Effector memory CD8-positive, alpha-beta T cell (primary cell): Measurements from ENCODE around the gene LBR.

ENCODE experiments used
- ATAC-seq: fragments of 150-1000 bp; cut with Tn5 transposase; replicated peaks from 2 replicates; pipeline ENCODE4 v1.10.0; 2021; ENCODE audit warnings: mild to moderate bottlenecking, moderate library complexity
- DNase-seq, 3 experiments: peaks; one replicate each; pipeline ENCODE4 v3.0.0; 2021
- H3K27ac Mint-ChIP-seq, 2 donors: one replicate each; pipeline ENCODE4 v1.8.0; 2022; ENCODE audit warnings: mild to moderate bottlenecking in 2 of 2, mixed read lengths in 2 of 2, moderate library complexity in 2 of 2
- H3K27me3 Mint-ChIP-seq, 2 donors: one replicate each; pipeline ENCODE4 v1.8.0; 2022; ENCODE audit warnings: mixed read lengths in 2 of 2
- H3K36me3 Mint-ChIP-seq: one replicate; pipeline ENCODE4 v1.8.0; 2022; ENCODE audit warnings: mild to moderate bottlenecking, moderate library complexity, mixed read lengths; ENCODE audit not compliant: insufficient read depth
- H3K4me1 Mint-ChIP-seq, 2 donors: one replicate each; pipeline ENCODE4 v1.8.0; 2022; ENCODE audit warnings: low read depth in 2 of 2, mixed read lengths in 2 of 2
- H3K4me3 Mint-ChIP-seq, 2 donors: one replicate each; pipeline ENCODE4 v1.8.0; 2022; ENCODE audit warnings: mild to moderate bottlenecking in 2 of 2, mixed read lengths in 2 of 2, moderate library complexity in 2 of 2
- H3K9me3 Mint-ChIP-seq, 2 donors: one replicate each; pipeline ENCODE4 v1.8.0; 2022; ENCODE audit warnings: mixed read lengths in 2 of 2

The LBR gene

GRCh38 chr1:225380691-225381090, 47.1 kb downstream of the LBR start:
- Mint-ChIP-seq H3K36me3 (no peaks in the 10 kb centered on the region), H3K4me1 (no peaks in the 10 kb centered on the region), H3K4me3 (no peak overlapping the region), H3K9me3 (no peaks in the 10 kb centered on the region), H3K27me3 (no peaks in the 10 kb centered on the region), H3K27ac (no peak overlapping the region)
- ATAC-seq (no peak), DNase-seq (no peak)

- no peak for DNase-seq
- no peaks in the 10 kb centered on the region for H3K36me3 Mint-ChIP-seq
Measured at GRCh38 chr1:225378880-225379279, 49.0 kb downstream of the LBR start.

GRCh38 chr1:225374996-225375395, 52.8 kb downstream of the LBR start:
- Mint-ChIP-seq H3K4me3 (no peak overlapping the region), H3K36me3 (no peaks in the 10 kb centered on the region), H3K4me1 (no peaks in the 10 kb centered on the region), H3K27ac (no peak overlapping the region), H3K9me3 (no peaks in the 10 kb centered on the region), H3K27me3 (no peaks in the 10 kb centered on the region)
- DNase-seq (no peak), ATAC-seq (no peak)

More at GRCh38 chr1:225378880-225379279, 49.0 kb downstream of the LBR start:
- Mint-ChIP-seq H3K4me1 (no peaks in the 10 kb centered on the region), H3K9me3 (no peaks in the 10 kb centered on the region), H3K27me3 (no peaks in the 10 kb centered on the region), H3K27ac (no peak overlapping the region), H3K4me3 (no peak overlapping the region)
- no peak for ATAC-seq

- Mint-ChIP-seq H3K4me1 (no peaks in the 10 kb centered on the region), H3K27ac (no peak overlapping the region), H3K36me3 (no peaks in the 10 kb centered on the region), H3K4me3 (no peak overlapping the region), H3K9me3 (no peaks in the 10 kb centered on the region), H3K27me3 (peaks cover 0 to 6% of the 10 kb centered on the region in 2 donors)
- DNase-seq, result no peak
- no peak for ATAC-seq
Measured at GRCh38 chr1:225373155-225373554, 54.7 kb downstream of the LBR start.

- no peaks in the 10 kb centered on the region for H3K9me3 Mint-ChIP-seq
- ATAC-seq (no peak), DNase-seq (no peak)
- peaks cover 16 to 19% of the 10 kb centered on the region in 2 donors for H3K27me3 Mint-ChIP-seq
- H3K27ac Mint-ChIP-seq, result no peak overlapping the region
- H3K4me3 Mint-ChIP-seq, result no peak overlapping the region
- H3K4me1 Mint-ChIP-seq, result no peaks in the 10 kb centered on the region
- H3K36me3 Mint-ChIP-seq, result no peaks in the 10 kb centered on the region
Measured at GRCh38 chr1:225371366-225372010, 56.4 kb downstream of the LBR start.

GRCh38 chr1:225368036-225368552, 59.7 kb downstream of the LBR start:
- H3K4me3 Mint-ChIP-seq, result no peak overlapping the region
- ATAC-seq (no peak), DNase-seq (no peak)
- no peaks in the 10 kb centered on the region for H3K4me1 Mint-ChIP-seq
- H3K9me3 Mint-ChIP-seq, result no peaks in the 10 kb centered on the region
- no peaks in the 10 kb centered on the region for H3K36me3 Mint-ChIP-seq
- H3K27me3 Mint-ChIP-seq, result peaks cover 28% of the 10 kb centered on the region in 2 donors
- no peak overlapping the region for H3K27ac Mint-ChIP-seq

- no peak for DNase-seq
- H3K9me3 Mint-ChIP-seq, result no peaks in the 10 kb centered on the region
- no peak for ATAC-seq
- peaks cover 28% of the 10 kb centered on the region in 2 donors for H3K27me3 Mint-ChIP-seq
- no peak overlapping the region for H3K27ac Mint-ChIP-seq
- H3K36me3 Mint-ChIP-seq, result no peaks in the 10 kb centered on the region
- H3K4me1 Mint-ChIP-seq, result no peaks in the 10 kb centered on the region
- no peak overlapping the region for H3K4me3 Mint-ChIP-seq
Measured at GRCh38 chr1:225366552-225366951, 61.3 kb downstream of the LBR start.

GRCh38 chr1:225366018-225366417, 61.8 kb downstream of the LBR start:
- no peaks in the 10 kb centered on the region for H3K36me3 Mint-ChIP-seq
- H3K27ac Mint-ChIP-seq, result no peak overlapping the region
- peaks cover 28% of the 10 kb centered on the region in 2 donors for H3K27me3 Mint-ChIP-seq
- no peak overlapping the region for H3K4me3 Mint-ChIP-seq
- ATAC-seq, result no peak
- no peak for DNase-seq
- H3K4me1 Mint-ChIP-seq, result no peaks in the 10 kb centered on the region
- no peaks in the 10 kb centered on the region for H3K9me3 Mint-ChIP-seq

- no peak for DNase-seq
Measured at GRCh38 chr1:225364439-225364838, 63.4 kb downstream of the LBR start.

GRCh38 chr1:225362805-225363204, 65.0 kb downstream of the LBR start:
- H3K4me3 Mint-ChIP-seq, result no peak overlapping the region
- ATAC-seq (no peak), DNase-seq (no peak)
- H3K4me1 Mint-ChIP-seq, result no peaks in the 10 kb centered on the region
- H3K9me3 Mint-ChIP-seq, result no peaks in the 10 kb centered on the region
- no peaks in the 10 kb centered on the region for H3K36me3 Mint-ChIP-seq
- H3K27me3 Mint-ChIP-seq, result peaks cover 47 to 52% of the 10 kb centered on the region in 2 donors
- H3K27ac Mint-ChIP-seq, result no peak overlapping the region

More at GRCh38 chr1:225364439-225364838, 63.4 kb downstream of the LBR start:
- H3K4me3 Mint-ChIP-seq, result no peak overlapping the region
- H3K27ac Mint-ChIP-seq, result no peak overlapping the region
- H3K9me3 Mint-ChIP-seq, result no peaks in the 10 kb centered on the region
- peaks cover 42% of the 10 kb centered on the region in 2 donors for H3K27me3 Mint-ChIP-seq
- H3K4me1 Mint-ChIP-seq, result no peaks in the 10 kb centered on the region
- H3K36me3 Mint-ChIP-seq, result no peaks in the 10 kb centered on the region
- ATAC-seq, result no peak

- Mint-ChIP-seq H3K27ac (no peak overlapping the region), H3K27me3 (peaks cover 46 to 48% of the 10 kb centered on the region in 2 donors), H3K4me1 (no peaks in the 10 kb centered on the region), H3K9me3 (no peaks in the 10 kb centered on the region), H3K36me3 (no peaks in the 10 kb centered on the region), H3K4me3 (no peak overlapping the region)
- ATAC-seq (no peak), DNase-seq (no peak)
Measured at GRCh38 chr1:225361176-225361575, 66.7 kb downstream of the LBR start.

GRCh38 chr1:225360119-225360518, 67.7 kb downstream of the LBR start:
- H3K4me1 Mint-ChIP-seq, result no peaks in the 10 kb centered on the region
- H3K27ac Mint-ChIP-seq, result no peak overlapping the region
- H3K9me3 Mint-ChIP-seq, result no peaks in the 10 kb centered on the region
- H3K27me3 Mint-ChIP-seq, result peaks cover 49 to 50% of the 10 kb centered on the region in 2 donors
- ATAC-seq (no peak), DNase-seq (no peak)
- H3K4me3 Mint-ChIP-seq, result no peak overlapping the region
- no peaks in the 10 kb centered on the region for H3K36me3 Mint-ChIP-seq

- no peak for DNase-seq
- Mint-ChIP-seq H3K9me3 (no peaks in the 10 kb centered on the region), H3K4me1 (no peaks in the 10 kb centered on the region), H3K4me3 (no peak overlapping the region), H3K27me3 (peaks cover 50 to 68% of the 10 kb centered on the region in 2 donors), H3K36me3 (no peaks in the 10 kb centered on the region), H3K27ac (no peak overlapping the region)
- no peak for ATAC-seq
Measured at GRCh38 chr1:225355863-225356262, 72.0 kb downstream of the LBR start.

- no peak for DNase-seq
- no peak for ATAC-seq
- Mint-ChIP-seq H3K9me3 (no peaks in the 10 kb centered on the region), H3K27ac (no peak overlapping the region), H3K27me3 (peaks cover 43 to 64% of the 10 kb centered on the region in 2 donors), H3K36me3 (no peaks in the 10 kb centered on the region), H3K4me1 (no peaks in the 10 kb centered on the region), H3K4me3 (no peak overlapping the region)
Measured at GRCh38 chr1:225354906-225355305, 72.9 kb downstream of the LBR start.
